Suprapubic skin (tissue), 4 donors: ENCODE results near the gene DIAPH2.

Source experiments
- EP300 ChIP-seq: sonication (generic); formaldehyde crosslinking; IDR thresholded peaks from one replicate; pipeline ENCODE4 v1.6.1; 2017; ENCODE audit warnings: antibody characterized with exemption
- POLR2A ChIP-seq, 2 donors: fragments of 450-650 bp; IDR thresholded peaks; one replicate each; pipeline ENCODE4 v1.6.1; 2017; ENCODE audit warnings: antibody characterized with exemption in 2 of 2, mild to moderate bottlenecking in 2 of 2, moderate library complexity in 2 of 2
- POLR2AphosphoS5 ChIP-seq, 3 donors: sonication (generic); formaldehyde crosslinking; IDR thresholded peaks; one replicate each; pipeline ENCODE4 v1.6.1; 2017; ENCODE audit warnings: antibody characterized with exemption in 3 of 3
- TF ChIP-seq, protein P1 (sequence below), 2 donors: fragments of 200-600 bp in 1 of 2; fragments of 450-650 bp in 1 of 2; sonication (generic) in 1 of 2; IDR thresholded peaks; one replicate each; pipeline ENCODE4 v1.5.1; 2016 to 2019; ENCODE audit warnings: antibody characterized with exemption in 2 of 2, mild to moderate bottlenecking in 1 of 2, moderate library complexity in 1 of 2

DNA sequence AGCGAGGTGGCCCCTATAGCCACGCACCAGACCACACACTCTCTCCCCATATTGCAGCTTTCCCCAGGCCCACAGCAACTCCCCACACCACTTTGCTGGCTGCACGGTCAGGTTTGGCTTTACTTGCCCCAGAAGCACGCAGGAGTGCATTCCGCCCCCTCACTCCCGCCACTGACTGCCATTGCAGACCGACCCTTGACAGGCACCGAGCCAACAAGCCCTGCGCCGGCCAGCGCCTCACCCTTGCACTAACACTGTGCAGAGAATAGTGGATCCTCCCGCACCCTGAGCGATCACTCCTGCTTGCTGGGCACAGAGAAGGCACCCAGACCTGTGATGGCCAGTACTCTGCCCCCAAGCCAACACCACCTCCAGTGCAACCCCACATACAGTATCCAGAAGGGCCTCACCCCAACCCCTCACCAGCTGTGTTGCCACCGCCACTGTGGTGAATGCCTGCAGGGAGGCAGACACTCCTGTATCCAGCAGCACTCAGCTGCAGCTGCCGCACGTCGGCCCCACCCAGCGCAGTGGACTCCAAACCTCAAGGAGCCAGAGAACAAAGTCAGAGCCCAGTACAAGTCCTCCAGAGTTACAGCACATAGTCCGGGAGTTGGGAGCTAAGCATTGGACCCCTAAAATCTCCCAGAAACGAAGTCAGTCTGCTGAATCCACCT, 28.6 kb upstream of the DIAPH2 start:
- TF ChIP-seq, protein P1, sequence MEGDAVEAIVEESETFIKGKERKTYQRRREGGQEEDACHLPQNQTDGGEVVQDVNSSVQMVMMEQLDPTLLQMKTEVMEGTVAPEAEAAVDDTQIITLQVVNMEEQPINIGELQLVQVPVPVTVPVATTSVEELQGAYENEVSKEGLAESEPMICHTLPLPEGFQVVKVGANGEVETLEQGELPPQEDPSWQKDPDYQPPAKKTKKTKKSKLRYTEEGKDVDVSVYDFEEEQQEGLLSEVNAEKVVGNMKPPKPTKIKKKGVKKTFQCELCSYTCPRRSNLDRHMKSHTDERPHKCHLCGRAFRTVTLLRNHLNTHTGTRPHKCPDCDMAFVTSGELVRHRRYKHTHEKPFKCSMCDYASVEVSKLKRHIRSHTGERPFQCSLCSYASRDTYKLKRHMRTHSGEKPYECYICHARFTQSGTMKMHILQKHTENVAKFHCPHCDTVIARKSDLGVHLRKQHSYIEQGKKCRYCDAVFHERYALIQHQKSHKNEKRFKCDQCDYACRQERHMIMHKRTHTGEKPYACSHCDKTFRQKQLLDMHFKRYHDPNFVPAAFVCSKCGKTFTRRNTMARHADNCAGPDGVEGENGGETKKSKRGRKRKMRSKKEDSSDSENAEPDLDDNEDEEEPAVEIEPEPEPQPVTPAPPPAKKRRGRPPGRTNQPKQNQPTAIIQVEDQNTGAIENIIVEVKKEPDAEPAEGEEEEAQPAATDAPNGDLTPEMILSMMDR (IDR thresholded peaks at IDR 0.05): no peak
- TF ChIP-seq POLR2A (IDR thresholded peaks at IDR 0.05): no peak
- TF ChIP-seq POLR2AphosphoS5 (IDR thresholded peaks at IDR 0.05): no peak
- no peak for TF ChIP-seq EP300
